IgD-negative memory B cell (primary cell): ENCODE measurements around the gene TAF10. TPM values are rescaled to one million over a fixed set of nuclear protein-coding genes. Genes with fewer than 3 reads are reported as not detected.

Experiments
- H3K27ac Mint-ChIP-seq, 3 donors: one replicate each; pipeline ENCODE4 v1.8.0; 2020 to 2022; ENCODE audit warnings: mild to moderate bottlenecking in 3 of 3, mixed read lengths in 3 of 3, moderate library complexity in 1 of 3
- H3K27me3 Mint-ChIP-seq: one replicate; pipeline ENCODE4 v1.8.0; 2021; ENCODE audit warnings: mixed read lengths
- H3K36me3 Mint-ChIP-seq: one replicate; pipeline ENCODE4 v1.8.0; 2020; ENCODE audit warnings: mild to moderate bottlenecking, mixed read lengths
- H3K4me1 Mint-ChIP-seq, 3 donors: one replicate each; pipeline ENCODE4 v1.8.0; 2020 to 2022; ENCODE audit warnings: mixed read lengths in 3 of 3, mild to moderate bottlenecking in 1 of 3
- H3K4me3 Mint-ChIP-seq, 4 donors: one replicate each; pipeline ENCODE4 v1.8.0; 2020 to 2022; ENCODE audit warnings: mild to moderate bottlenecking in 4 of 4, mixed read lengths in 4 of 4, moderate library complexity in 3 of 4
- H3K9me3 Mint-ChIP-seq, 3 donors: one replicate each; pipeline ENCODE4 v1.8.0; 2020 to 2021; ENCODE audit warnings: mixed read lengths in 3 of 3, mild to moderate bottlenecking in 1 of 3
- polyA plus RNA-seq: library from polyadenylated mRNA; unstranded; fragments of 300-500 nt; fragmentation: Illumina TruSeq; gene quantifications from one replicate; pipeline ENCODE4 v1.2.3, GENCODE V29; 2021

The TAF10 gene
- polyA plus RNA-seq: 256 TPM

DNA sequence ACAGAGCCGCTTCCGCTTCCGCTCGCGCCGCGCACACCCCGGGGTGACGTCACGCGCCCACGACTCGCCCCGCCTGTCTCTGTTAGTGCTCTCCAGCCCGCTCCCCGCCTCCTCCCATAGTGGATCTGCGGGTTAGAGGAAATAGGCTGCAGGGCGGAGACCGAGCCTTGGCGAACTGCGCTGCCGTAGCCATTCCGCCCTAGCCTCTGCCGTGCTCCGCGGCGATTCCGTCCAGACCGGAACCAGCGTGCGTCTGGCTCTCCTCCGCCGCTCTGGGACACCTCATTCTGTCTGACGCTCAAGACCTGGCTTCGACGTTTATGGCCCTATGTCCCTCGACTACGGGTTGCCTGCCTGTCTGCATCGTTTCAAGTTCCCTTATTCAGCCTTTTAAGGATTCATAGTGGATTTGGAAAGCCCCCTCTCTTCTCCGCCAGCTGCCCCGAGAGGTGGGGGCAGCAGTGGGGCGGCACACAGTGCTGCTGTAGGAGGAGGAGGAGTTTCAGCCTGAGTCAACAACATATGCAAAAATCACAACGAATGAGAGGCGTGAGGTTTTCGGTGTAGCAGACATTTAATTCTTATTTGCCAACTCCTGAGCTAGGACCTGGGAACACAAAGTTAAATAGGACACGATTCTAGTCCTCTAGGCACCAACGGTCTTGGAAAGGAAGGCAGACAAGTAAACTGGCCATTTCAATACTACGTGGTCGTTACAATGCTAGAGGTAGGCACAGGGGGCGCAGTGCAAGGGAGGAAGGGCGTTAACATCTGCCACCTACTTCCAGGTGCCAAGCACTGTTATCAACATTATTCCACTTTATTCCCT is at the start of gene TAF10:
TSS of gene TAF10 (minus strand) at position 4 of the 829 bp plus-strand sequence. CDS start 27 bp downstream, outside the sequence.
- no peaks in the 10 kb centered on the region for H3K9me3 Mint-ChIP-seq
- peak within 1 kb of the TSS in 1 of 3 donors; percentile 97 for H3K27ac Mint-ChIP-seq
- H3K4me1 Mint-ChIP-seq: peaks cover 6 to 24% (median 17%) of the 10 kb centered on the region in 3 donors
- peak within 1 kb of the TSS in 3 of 4 donors; percentile 86 to 97 (median 94) for H3K4me3 Mint-ChIP-seq
- H3K27me3 Mint-ChIP-seq: no peaks in the 10 kb centered on the region
- peaks cover 5% of the 10 kb centered on the region for H3K36me3 Mint-ChIP-seq

GRCh38 chr11:6660712-6661111 is 48.7 kb upstream of the TAF10 start:
- H3K4me3 Mint-ChIP-seq: no peak overlapping the region
- no peaks in the 10 kb centered on the region for H3K9me3 Mint-ChIP-seq
- no peaks in the 10 kb centered on the region for H3K36me3 Mint-ChIP-seq
- peaks cover 13% of the 10 kb centered on the region for H3K27me3 Mint-ChIP-seq
- no peaks in the 10 kb centered on the region for H3K4me1 Mint-ChIP-seq
- no peak overlapping the region for H3K27ac Mint-ChIP-seq

DNA sequence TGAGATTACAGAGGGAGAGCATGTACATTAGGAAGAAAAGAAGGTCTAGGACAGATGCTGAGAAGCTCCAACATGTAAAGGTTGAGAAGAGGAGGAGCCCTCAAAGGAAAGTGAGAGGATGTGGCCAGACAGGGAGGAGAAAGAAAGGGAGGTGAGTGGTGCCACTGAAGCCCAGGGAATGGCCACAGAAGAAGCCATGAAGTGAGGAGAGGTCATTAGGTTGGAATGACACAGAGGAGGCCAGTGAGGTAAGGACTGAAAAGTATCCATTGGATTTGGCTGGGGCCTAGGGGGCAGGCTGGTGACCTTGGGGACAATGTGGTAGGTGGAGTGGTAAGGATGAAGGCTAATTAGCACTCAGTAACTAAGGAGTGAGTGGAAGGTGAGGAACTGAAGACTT is 46.6 kb upstream of the TAF10 start:
- H3K36me3 Mint-ChIP-seq: no peaks in the 10 kb centered on the region

DNA sequence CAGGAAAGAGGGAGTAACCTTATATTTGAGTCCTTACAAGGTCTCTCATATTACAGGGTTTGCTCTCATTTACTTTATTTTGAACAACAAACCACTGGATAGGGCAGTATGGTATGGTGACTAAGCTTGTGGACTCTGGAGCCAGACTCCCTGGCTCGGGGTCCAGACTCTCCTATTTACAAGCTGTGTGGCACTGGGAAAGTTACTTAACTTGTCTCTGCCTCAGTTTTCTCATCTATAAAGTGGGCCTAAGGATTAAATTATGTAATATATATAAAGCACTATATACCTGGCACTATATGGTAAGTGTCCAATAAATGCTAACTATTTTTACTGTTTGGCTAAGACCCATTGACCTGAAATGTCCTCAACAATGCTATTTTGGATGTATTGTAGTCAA is 45.3 kb upstream of the TAF10 start:
- Mint-ChIP-seq H3K36me3 (no peaks in the 10 kb centered on the region), H3K27me3 (peaks cover 13% of the 10 kb centered on the region), H3K4me1 (no peaks in the 10 kb centered on the region), H3K27ac (no peak overlapping the region), H3K4me3 (peak overlapping the region in 3 of 4 donors; percentile 46 to 69 (median 51)), H3K9me3 (no peaks in the 10 kb centered on the region)

More for the DNA sequence above, 46.6 kb upstream of the TAF10 start:
- no peak overlapping the region for H3K4me3 Mint-ChIP-seq
- H3K9me3 Mint-ChIP-seq: no peaks in the 10 kb centered on the region
- H3K27ac Mint-ChIP-seq: no peak overlapping the region
- H3K4me1 Mint-ChIP-seq: no peaks in the 10 kb centered on the region
- peaks cover 13% of the 10 kb centered on the region for H3K27me3 Mint-ChIP-seq

DNA sequence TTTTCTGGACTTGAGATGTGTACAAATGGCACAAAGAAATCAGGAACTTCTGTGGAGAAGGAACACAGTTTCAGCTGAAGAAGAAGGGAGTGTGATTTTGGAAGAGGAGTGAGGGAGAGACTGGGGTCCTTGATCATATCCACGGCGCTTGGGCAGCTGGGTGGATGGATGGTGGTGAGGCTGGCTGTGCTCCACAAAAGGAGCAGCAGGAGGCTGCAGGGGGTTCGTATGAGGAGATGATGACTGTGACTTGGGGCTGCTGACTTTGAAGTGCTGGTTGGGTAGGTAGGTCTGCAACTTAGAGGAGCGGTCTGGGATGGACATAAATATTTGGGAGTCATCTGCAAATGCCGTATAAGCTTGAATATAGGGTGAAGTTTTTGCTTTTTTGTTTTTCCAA is 44.9 kb upstream of the TAF10 start:
- Mint-ChIP-seq H3K9me3 (no peaks in the 10 kb centered on the region), H3K36me3 (no peaks in the 10 kb centered on the region), H3K27me3 (peaks cover 13% of the 10 kb centered on the region), H3K27ac (no peak overlapping the region), H3K4me3 (peak overlapping the region; percentile 38 to 69 (median 56)), H3K4me1 (no peaks in the 10 kb centered on the region)

DNA sequence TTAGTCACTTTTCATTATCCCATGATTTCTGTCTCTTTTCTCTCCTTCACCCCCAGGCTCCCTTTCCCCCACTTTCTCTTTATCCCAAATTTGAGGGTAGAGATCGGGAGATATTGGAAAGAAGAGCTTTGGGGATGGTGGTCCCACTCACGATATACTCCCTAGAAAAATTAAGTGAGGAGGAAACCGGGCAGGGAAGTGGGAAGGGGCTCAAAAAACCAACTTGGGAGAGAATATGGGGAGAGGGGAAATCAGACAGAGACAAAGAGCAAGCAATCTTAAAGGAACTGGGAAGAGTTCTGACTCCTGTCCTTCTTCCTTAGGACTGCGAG is 44.5 kb upstream of the TAF10 start:
- no peaks in the 10 kb centered on the region for H3K4me1 Mint-ChIP-seq
- H3K27ac Mint-ChIP-seq: no peak overlapping the region
- H3K36me3 Mint-ChIP-seq: no peaks in the 10 kb centered on the region
- H3K4me3 Mint-ChIP-seq: peak overlapping the region in 3 of 4 donors; percentile 46 to 76 (median 65)
- H3K27me3 Mint-ChIP-seq: peaks cover 13% of the 10 kb centered on the region
- H3K9me3 Mint-ChIP-seq: no peaks in the 10 kb centered on the region

DNA sequence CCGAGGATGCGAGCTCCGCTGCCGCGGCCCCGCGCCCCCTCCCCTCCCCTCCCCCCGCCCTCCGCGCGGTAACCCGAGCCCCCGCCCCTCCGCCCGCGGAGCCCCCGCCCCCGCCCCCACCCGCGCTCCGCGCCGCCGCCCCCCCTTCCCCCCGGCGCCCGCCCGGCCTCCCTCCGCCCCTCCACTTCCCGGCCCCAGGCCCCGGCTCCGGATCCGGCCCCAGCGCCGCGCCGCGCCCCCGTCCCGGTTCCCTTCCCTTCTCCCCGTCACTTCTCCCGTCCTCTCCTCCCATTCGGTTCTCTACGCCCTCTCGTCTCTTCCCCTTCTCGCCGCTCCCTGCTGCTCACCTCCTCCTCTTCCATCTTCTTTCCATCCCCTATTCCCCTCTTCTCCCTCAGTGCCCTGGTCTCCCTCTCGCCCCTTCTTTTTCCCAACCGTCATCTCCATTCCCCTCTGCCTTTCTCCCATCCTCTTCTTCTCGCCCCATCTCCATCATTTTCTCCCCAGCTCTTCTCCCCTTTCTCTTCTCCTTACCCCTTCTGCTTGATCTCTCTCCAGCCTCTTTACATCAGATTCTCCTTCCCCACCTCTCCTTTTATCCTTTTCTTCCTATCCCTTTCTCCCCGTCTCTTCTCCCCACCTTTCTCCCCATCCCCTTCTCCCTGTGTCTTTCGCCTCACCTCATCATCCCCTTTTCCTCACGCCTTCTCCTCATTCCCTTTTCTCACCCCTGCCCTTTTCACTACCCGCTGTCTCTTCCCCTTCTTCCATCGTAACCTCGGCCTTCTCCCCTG is 44.0 kb upstream of the TAF10 start, which contains the start of gene DCHS1:
TSS of gene DCHS1 (minus strand) at position 20 of the 794 bp plus-strand sequence. CDS start 14,196 bp downstream, outside the sequence.
- H3K4me3 Mint-ChIP-seq: peak within 1 kb of the TSS; percentile 17 to 76 (median 56)
- H3K27me3 Mint-ChIP-seq: peaks cover 13% of the 10 kb centered on the region
- no peaks in the 10 kb centered on the region for H3K9me3 Mint-ChIP-seq
- no peaks in the 10 kb centered on the region for H3K4me1 Mint-ChIP-seq
- H3K36me3 Mint-ChIP-seq: no peaks in the 10 kb centered on the region
- H3K27ac Mint-ChIP-seq: no peak within 1 kb of the TSS

DNA sequence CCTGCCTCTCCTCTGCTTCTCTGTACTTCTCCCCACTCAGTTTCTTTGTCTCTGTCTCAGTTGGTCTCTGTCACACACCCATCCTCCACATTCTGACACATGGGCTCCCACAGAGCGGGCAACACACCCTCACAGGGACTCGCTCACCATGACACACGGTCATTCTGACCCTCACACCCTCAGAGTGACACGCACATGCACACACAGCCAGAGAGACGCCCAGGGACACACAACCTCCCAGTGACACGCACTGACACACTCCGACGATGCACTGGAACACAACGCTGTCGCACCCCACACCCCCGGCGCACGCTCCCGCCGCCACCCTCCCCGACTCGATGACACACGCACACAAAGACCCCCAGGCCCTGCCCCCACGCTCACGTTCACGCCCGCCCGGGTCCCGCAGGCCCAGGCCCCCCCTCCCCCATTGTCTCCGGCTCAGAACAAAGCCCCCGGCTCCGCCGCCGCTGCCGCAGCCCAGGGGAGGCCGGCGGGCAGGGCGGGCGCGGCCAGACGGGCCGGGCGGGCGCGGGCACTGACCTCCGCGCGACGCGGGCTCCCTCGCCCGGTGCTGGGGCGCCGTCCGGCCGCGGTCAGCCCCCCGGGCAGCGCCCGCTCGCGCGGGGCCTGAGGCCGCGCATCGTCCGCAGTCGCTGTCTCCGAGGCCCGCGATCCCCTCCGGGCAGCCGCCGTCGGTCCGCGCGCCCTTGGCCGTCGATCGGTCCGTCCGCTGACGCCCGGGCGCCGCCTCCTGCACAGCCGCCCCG is 43.2 kb upstream of the TAF10 start:
- Mint-ChIP-seq H3K4me3 (no peak overlapping the region), H3K27ac (no peak overlapping the region), H3K27me3 (peaks cover 13% of the 10 kb centered on the region), H3K4me1 (no peaks in the 10 kb centered on the region), H3K9me3 (no peaks in the 10 kb centered on the region), H3K36me3 (no peaks in the 10 kb centered on the region)

DNA sequence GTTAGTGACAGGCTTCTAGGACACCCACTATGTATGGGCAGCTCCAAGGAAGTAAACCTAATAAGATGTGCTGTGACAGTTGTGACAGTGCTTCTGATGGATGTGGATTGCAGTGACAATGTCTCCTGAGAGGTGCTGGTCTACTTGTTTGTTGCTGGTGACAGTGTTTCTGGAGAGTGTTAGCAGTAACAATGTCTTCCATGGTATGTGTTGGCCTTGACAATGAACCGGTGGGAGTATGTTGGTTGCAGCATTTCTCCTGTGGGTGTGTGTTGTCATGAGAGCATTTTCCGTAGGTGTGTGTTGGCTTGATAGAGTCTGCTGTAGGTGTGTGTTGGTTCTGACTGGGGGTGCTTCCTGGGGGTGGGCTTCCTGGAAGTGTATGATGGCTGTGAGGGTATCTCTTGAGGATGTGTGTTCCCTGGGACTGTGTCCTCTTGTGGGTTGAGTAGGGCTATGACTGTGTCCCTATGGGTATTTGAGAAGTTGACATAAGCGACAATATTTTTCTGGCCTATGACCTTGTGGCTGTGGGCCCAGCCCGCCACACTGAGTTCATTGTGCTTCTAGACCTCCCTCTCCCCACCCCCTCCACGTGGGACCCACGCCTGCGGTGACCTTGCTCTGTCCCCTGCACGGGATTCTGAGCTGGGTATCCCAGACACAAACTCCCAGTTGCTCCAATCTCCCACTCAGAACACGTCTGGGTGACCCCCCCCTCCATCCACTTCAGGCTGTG is 42.4 kb upstream of the TAF10 start:
- Mint-ChIP-seq H3K4me1 (no peaks in the 10 kb centered on the region), H3K9me3 (no peaks in the 10 kb centered on the region), H3K36me3 (no peaks in the 10 kb centered on the region), H3K27ac (no peak overlapping the region), H3K27me3 (peaks cover 13% of the 10 kb centered on the region), H3K4me3 (no peak overlapping the region)

- no peaks in the 10 kb centered on the region for H3K36me3 Mint-ChIP-seq
- no peaks in the 10 kb centered on the region for H3K9me3 Mint-ChIP-seq
Observed at GRCh38 chr11:6653656-6654055, 41.6 kb upstream of the TAF10 start.

DNA sequence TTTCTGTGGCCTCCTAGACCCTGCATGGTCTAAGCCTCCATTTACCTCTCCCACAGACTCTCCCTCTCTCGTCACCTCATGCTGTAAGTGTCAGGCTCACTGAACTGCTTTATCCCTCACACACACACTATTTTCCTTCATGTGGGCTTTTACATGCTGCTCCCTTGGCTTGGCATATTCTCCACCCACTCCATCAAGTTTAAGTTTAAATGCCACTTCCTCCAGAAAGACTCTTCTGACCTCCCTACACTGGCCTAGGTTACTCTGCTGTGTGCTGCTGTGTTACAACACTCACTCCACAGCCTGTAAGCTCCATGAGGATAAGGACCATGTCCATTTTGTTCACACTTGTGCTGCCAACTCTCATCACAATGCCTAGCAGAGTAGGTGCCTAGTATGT is 41.1 kb upstream of the TAF10 start:
- Mint-ChIP-seq H3K9me3 (no peaks in the 10 kb centered on the region), H3K27me3 (peaks cover 13% of the 10 kb centered on the region), H3K4me1 (no peaks in the 10 kb centered on the region), H3K36me3 (no peaks in the 10 kb centered on the region), H3K27ac (no peak overlapping the region), H3K4me3 (no peak overlapping the region)

More at GRCh38 chr11:6653656-6654055, 41.6 kb upstream of the TAF10 start:
- Mint-ChIP-seq H3K4me1 (no peaks in the 10 kb centered on the region), H3K27me3 (peaks cover 13% of the 10 kb centered on the region), H3K4me3 (no peak overlapping the region), H3K27ac (no peak overlapping the region)

DNA sequence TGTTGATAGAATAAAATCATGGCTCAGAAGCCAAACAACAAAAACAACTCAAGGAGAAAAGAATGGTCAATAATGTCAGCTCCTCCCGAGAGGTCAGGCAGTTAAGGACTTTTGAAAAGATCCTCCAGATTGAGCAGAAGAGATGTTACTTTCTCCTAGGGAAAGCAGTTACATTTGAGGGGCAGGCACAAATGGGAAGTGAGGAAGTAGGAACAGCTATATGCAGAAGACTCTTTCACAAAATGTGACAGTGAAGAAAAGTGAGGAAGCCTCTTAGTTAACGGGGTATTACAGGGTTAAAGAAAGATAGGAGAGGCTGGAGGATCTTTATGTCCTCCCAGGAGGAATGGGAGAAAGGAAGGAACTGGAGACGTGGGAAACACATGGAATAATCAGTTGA is 40.2 kb upstream of the TAF10 start:
- no peaks in the 10 kb centered on the region for H3K36me3 Mint-ChIP-seq
- H3K27me3 Mint-ChIP-seq: peaks cover 13% of the 10 kb centered on the region
- H3K27ac Mint-ChIP-seq: no peak overlapping the region
- H3K9me3 Mint-ChIP-seq: no peaks in the 10 kb centered on the region
- H3K4me3 Mint-ChIP-seq: no peak overlapping the region
- no peaks in the 10 kb centered on the region for H3K4me1 Mint-ChIP-seq

DNA sequence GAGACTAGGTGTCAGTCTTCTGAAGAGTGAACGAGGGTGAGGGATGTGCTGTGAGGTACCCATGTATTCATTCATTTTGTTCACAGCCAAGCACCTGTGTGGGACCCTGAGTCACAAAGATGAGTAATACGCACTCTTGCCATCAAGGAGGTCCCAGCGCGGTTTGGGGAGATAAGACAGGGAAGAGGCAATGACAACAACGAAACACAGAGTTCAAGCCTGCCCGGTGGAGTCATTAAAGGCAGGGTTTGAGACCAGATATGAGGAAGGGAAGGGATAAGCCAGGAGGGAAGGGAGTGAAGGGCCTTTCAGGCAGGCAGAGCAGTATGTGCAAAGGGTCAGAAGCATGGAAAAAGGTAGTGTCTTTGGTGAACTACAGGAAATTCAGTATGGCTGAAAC is 39.0 kb upstream of the TAF10 start:
- H3K9me3 Mint-ChIP-seq: no peaks in the 10 kb centered on the region
- no peaks in the 10 kb centered on the region for H3K36me3 Mint-ChIP-seq
- H3K4me1 Mint-ChIP-seq: no peaks in the 10 kb centered on the region
- H3K27ac Mint-ChIP-seq: no peak overlapping the region
- no peak overlapping the region for H3K4me3 Mint-ChIP-seq
- peaks cover under 1% of the 10 kb centered on the region for H3K27me3 Mint-ChIP-seq

DNA sequence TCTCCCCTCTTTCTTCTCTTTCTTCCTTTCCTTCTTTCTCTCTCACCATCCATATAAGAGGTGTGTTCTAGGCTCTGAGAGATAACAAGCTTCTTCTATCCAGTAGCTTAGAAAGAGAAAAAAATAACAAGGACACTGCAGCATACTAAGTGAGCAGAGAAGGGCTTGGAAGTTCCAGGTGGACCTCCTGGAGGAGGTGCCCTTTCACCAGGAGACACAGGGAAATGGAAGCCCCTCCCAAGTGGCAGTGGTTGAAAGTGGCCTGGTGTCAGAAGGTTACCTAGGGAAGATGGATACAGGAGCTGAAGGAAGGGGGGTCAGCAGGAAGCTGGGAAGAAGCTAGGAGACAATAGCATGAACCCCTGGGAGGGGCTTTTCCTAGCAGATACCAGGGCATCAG is 38.1 kb upstream of the TAF10 start:
- Mint-ChIP-seq H3K27me3 (no peaks in the 10 kb centered on the region), H3K9me3 (no peaks in the 10 kb centered on the region), H3K4me1 (peaks cover 0 to 7% (median 3%) of the 10 kb centered on the region in 3 donors), H3K36me3 (no peaks in the 10 kb centered on the region), H3K4me3 (no peak overlapping the region), H3K27ac (no peak overlapping the region)
